ENCODE results near the gene TMEM234. TPM values are rescaled to one million over a fixed set of nuclear protein-coding genes. Genes with fewer than 3 reads are reported as not detected.

TMEM234 gene
- total and polyA plus RNA-seq, 2 of the 8 experiments (the other 6 are each of a cell fraction or from before 2014, with no cell fraction given): 8.7 to 8.9 TPM

DNA sequence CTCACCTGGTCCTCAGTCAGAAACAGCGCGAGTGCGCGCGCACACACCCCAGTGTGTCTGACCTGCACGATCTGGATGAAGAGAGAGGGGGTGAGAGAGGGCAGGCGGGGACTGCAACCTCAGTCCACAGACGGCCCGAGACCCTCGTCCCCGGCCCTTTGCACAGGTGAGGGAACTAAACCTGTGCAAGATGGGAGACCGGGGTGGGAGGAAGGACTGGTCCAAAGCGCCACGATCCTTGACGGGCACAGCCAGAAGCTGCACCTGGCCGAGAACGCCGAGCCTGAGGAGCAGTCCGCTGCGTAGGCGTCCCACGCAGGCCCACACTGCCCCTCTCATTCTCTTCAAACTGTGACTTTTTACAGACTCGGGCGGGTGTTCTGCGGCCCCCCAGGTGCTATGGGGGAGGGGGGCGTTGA, 17.2 kb downstream of the TMEM234 start:
- H3K36me3 ChIP-seq (ENCODE audit: control insufficient read depth in 2 of 4, insufficient read depth in 4 of 4, low read length in 3 of 4): no peaks in the 10 kb centered on the region; a peak in 1 of 8 replicates
- no peaks in the 10 kb centered on the region for H3K9me3 ChIP-seq (ENCODE audit: insufficient read depth in 2 of 2, low read depth in 1 of 2, low read length in 1 of 2)
- peaks cover 0 to 2% of the 10 kb centered on the region in 2 experiments for H4K20me1 ChIP-seq (replicated peaks in 1 of 2; ENCODE audit: control insufficient read depth in 1 of 2, insufficient read depth in 2 of 2, low read length in 2 of 2)
- H2BK20ac ChIP-seq (ENCODE audit: low read length): no peak overlapping the region
- POLR2A ChIA-PET (ENCODE audit: partially characterized antibody): interaction anchor here (0.7 to 21.3 kb wide), 18 partner anchors 7 to 189 kb away, joined by 3 to 332 read pairs (median 4); partner anchors contain the start of genes BSDC1, CCDC28B, KPNA6 and MARCKSL1
- peak overlapping the region; percentile 26 for H4K5ac ChIP-seq (ENCODE audit: insufficient read length, low read depth, low read length)
- no peak overlapping the region for H2AFZ ChIP-seq (ENCODE audit: low read length)
- H2BK12ac ChIP-seq (ENCODE audit: low read depth, low read length): no peak overlapping the region
- H3K79me1 ChIP-seq (ENCODE audit: low read depth, low read length): peaks cover 2% of the 10 kb centered on the region; the same call in 1 of the 2 replicates
- H3K4me2 ChIP-seq (ENCODE audit: insufficient read depth in 1 of 2, low read depth in 2 of 2, low read length in 2 of 2): peak overlapping the region; percentile 73 to 96
- peaks cover 0 to 4% (median 2%) of the 10 kb centered on the region in 4 experiments; a peak in 3 of 7 replicates for H3K27me3 ChIP-seq (replicated peaks in 1 of 4; ENCODE audit: control insufficient read depth in 3 of 4, extremely low read depth in 1 of 4, insufficient read depth in 3 of 4, low read length in 3 of 4)
- peak overlapping the region; percentile 40 for H4K91ac ChIP-seq (replicated peaks; ENCODE audit: insufficient read length, low read length)
- H3K23me2 ChIP-seq (ENCODE audit: low read depth, low read length): peaks cover 15% of the 10 kb centered on the region; the same call in 1 of the 2 replicates
- no peak overlapping the region for H2AK5ac ChIP-seq (ENCODE audit: low read depth, low read length)
- H3K18ac ChIP-seq (ENCODE audit: extremely low read depth, low read length): no peak overlapping the region
- CTCF ChIA-PET (ENCODE audit: partially characterized antibody): interaction anchor here (1.6 to 4.5 kb wide), 3 partner anchors 11 to 158 kb away, joined by 3 to 25 read pairs (median 4); no protein-coding TSS in a partner anchor
- H4K8ac ChIP-seq (ENCODE audit: extremely low read depth, insufficient read depth, low read length): peak overlapping the region; percentile 43; the same call in 1 of the 2 replicates
- no peak overlapping the region for H3K4ac ChIP-seq (replicated peaks; ENCODE audit: insufficient read length, low read depth, low read length)
- H3K14ac ChIP-seq (ENCODE audit: insufficient read length): no peak overlapping the region
- DNase-seq (ENCODE audit: low read depth in 1 of 2, low spot score in 2 of 2): peak in 1 of 2 experiments; percentile 61
- peaks cover 0 to 23% (median 11%) of the 10 kb centered on the region in 4 experiments; a peak in 6 of 7 replicates for H3K4me1 ChIP-seq (replicated peaks in 1 of 4; ENCODE audit: control insufficient read depth in 3 of 4, insufficient read depth in 4 of 4, low read length in 3 of 4)
- H3K23ac ChIP-seq (ENCODE audit: insufficient read length): no peak overlapping the region
- peak overlapping the region; percentile 64 to 86 (median 80) for H3K4me3 ChIP-seq (ENCODE audit: extremely low read depth in 1 of 4, insufficient read depth in 2 of 4, low read depth in 3 of 4, low read length in 4 of 4)
- no peak overlapping the region for H2BK15ac ChIP-seq (ENCODE audit: low read length)
- H2BK120ac ChIP-seq (replicated peaks; ENCODE audit: low read depth, low read length): no peak overlapping the region
- H2BK5ac ChIP-seq (ENCODE audit: low read depth, low read length): peak overlapping the region; percentile 19; the same call in 1 of the 2 replicates
- no peaks in the 10 kb centered on the region for H3K79me2 ChIP-seq (ENCODE audit: control insufficient read depth in 1 of 2, insufficient read depth in 2 of 2, low read length in 2 of 2)
- WGBS, 2 experiments (ENCODE audit: extremely low coverage in 1 of 2, insufficient coverage in 1 of 2, insufficient read length in 1 of 2, insufficient replicate concordance in 2 of 2, low coverage in 1 of 2, low lambda C conversion rate in 2 of 2, missing lambda C conversion rate in 1 of 2): 38% methylated on average over 26 of the region's 26 CpGs; no CpG with 5 or more reads in 1 of the 2 experiments
- no peak for FAIRE-seq
- no peak overlapping the region for H3K27ac ChIP-seq (ENCODE audit: low read depth, low read length)
- H3K56ac ChIP-seq (replicated peaks; ENCODE audit: insufficient read length, low read depth, low read length): no peak overlapping the region
- H3K9ac ChIP-seq (replicated peaks in 1 of 4; ENCODE audit: extremely low read depth in 1 of 4, low read depth in 3 of 4, low read length in 3 of 4): peak overlapping the region in 2 of 4 experiments; percentile 45 to 48; a peak in 4 of 7 replicates
- no peak for TF ChIP-seq TEAD4 (IDR thresholded peaks at IDR 0.05; ENCODE audit: low read depth, low read length)
- TF ChIP-seq CTBP2 (IDR thresholded peaks at IDR 0.05; ENCODE audit: borderline replicate concordance, insufficient read depth, insufficient read length, low read length): no peak
- no peak for TF ChIP-seq RBBP5 (IDR thresholded peaks at IDR 0.05; ENCODE audit: borderline replicate concordance, low read depth, low read length)
- no peak for TF ChIP-seq SP1 (IDR thresholded peaks at IDR 0.05; ENCODE audit: low read depth, low read length)
- no peak for TF ChIP-seq JUND (IDR thresholded peaks at IDR 0.05; ENCODE audit: low read length)
- no peak for TF ChIP-seq RXRA (IDR thresholded peaks at IDR 0.05; ENCODE audit: insufficient read depth, low read depth, low read length)
- no peak for TF ChIP-seq SIRT6 (IDR thresholded peaks at IDR 0.05; ENCODE audit: low read length)
- no peak for TF ChIP-seq YY1 (IDR thresholded peaks at IDR 0.05; ENCODE audit: low read depth, low read length)
- no peak for TF ChIP-seq HDAC6 (IDR thresholded peaks at IDR 0.05; ENCODE audit: low read depth, low read length)
- TF ChIP-seq SUZ12 (IDR thresholded peaks at IDR 0.05; ENCODE audit: low read length): no peak
- TF ChIP-seq GABPA (IDR thresholded peaks at IDR 0.05; ENCODE audit: borderline replicate concordance, insufficient read depth, low read length): no peak

Data from H1 (cell line).